ENCODE measurements around the gene NBEAL2. TPM values are rescaled to one million over a fixed set of nuclear protein-coding genes. Genes with fewer than 3 reads are reported as not detected.

NBEAL2 gene
- polyA plus RNA-seq (2013, experiment 1 of 2), result 2.0 TPM
- polyA plus RNA-seq (2013, experiment 2 of 2), result 1.7 TPM

GRCh38 chr3:46978985-46979944, at the start of gene NBEAL2:
NBEAL2 (plus strand) TSS chr3:46979666; CDS start chr3:46979862, 196 bp downstream.
- under 1% methylated on average over 57 of the region's 73 CpGs for WGBS

DNA sequence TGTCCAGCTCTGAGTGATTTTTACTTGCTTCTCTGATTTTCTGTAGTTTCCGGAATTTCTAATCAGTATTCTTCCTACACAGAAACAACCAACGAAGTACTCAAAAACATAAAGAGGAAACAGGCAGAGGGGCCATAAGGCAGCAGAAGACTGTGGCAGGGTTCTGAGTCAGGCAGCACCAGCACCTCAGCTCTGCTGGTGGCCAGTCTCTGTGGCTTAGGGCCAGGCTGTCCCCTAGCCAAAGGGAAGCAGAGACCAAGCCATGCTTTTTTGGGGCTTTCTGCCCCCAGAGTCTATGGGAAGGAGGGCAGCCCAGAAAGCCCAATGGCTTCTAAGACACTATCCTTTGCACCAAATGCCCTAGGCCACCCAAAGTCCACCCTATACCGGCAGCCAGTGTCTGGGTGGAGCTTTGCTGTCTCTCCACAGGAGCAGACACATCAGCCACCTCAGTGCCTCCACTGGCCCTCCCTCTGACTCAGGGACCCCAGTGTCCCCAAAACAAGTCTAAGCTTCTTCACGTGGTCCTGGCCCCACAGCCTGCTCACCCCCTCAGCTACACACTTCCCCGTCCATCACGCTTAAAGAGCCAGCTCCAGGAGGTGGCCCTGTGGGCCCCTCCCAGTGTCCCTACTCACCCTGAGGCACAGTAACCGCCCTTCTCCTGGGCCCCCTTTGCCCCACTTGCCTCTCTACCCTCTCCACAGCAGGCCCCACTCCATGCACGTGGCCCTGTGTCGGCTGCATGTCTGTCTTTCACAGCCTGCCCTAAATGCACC, 49.1 kb upstream of the NBEAL2 start:
- no peak overlapping the region for H3K4me2 ChIP-seq (ENCODE audit: low read length, poor library complexity, severe bottlenecking)
- no peak overlapping the region for H3K4me3 ChIP-seq (ENCODE audit: insufficient read depth in 1 of 2, low read depth in 1 of 2, low read length in 2 of 2)
- H2BK120ac ChIP-seq (ENCODE audit: low read depth, low read length), result no peak overlapping the region
- H3K4ac ChIP-seq (ENCODE audit: low read depth in 1 of 2, low read length in 2 of 2), result peak overlapping the region in 1 of 2 experiments; percentile 56
- H3K23ac ChIP-seq (ENCODE audit: low read length in 2 of 2), result no peak overlapping the region
- no peak for DNase-seq
- peaks cover 52% of the 10 kb centered on the region for H3K4me1 ChIP-seq (ENCODE audit: control insufficient read depth, insufficient read depth, low read depth, low read length)
- H3K27me3 ChIP-seq (ENCODE audit: control insufficient read depth in 1 of 2, insufficient read depth in 1 of 2, low read length in 2 of 2), result no peaks in the 10 kb centered on the region
- peak overlapping the region; percentile 5 to 79 for H3K18ac ChIP-seq (ENCODE audit: low read depth in 1 of 2, low read length in 2 of 2)
- peaks cover 57% of the 10 kb centered on the region for H3K79me1 ChIP-seq (replicated peaks; ENCODE audit: low read length, poor library complexity, severe bottlenecking)
- peak overlapping the region; percentile 48 for H2BK5ac ChIP-seq (ENCODE audit: low read depth, low read length, poor library complexity, severe bottlenecking)
- peaks cover 40 to 53% of the 10 kb centered on the region in 2 experiments for H3K36me3 ChIP-seq (ENCODE audit: control insufficient read depth in 1 of 2, insufficient read depth in 2 of 2, low read depth in 1 of 2, low read length in 2 of 2)
- no peak overlapping the region for H3K9ac ChIP-seq (ENCODE audit: low read length)
- H2BK15ac ChIP-seq (ENCODE audit: low read depth, poor library complexity, severe bottlenecking), result no peak overlapping the region
- 91% methylated on average over 9 of the region's 9 CpGs for WGBS
- peak overlapping the region in 1 of 2 experiments; percentile 76 for H2BK12ac ChIP-seq (ENCODE audit: low read length in 2 of 2)
- peak overlapping the region; percentile 86 for H2AK5ac ChIP-seq (ENCODE audit: low read length, severe bottlenecking)
- H3K9me3 ChIP-seq (ENCODE audit: control insufficient read depth, low read length), result peaks cover 6% of the 10 kb centered on the region
- H3K27ac ChIP-seq (ENCODE audit: low read length, poor library complexity, severe bottlenecking), result peak overlapping the region; percentile 62
- H4K91ac ChIP-seq (ENCODE audit: low read length), result peak overlapping the region; percentile 79
- H4K8ac ChIP-seq (ENCODE audit: low read length), result no peak overlapping the region
- H2AFZ ChIP-seq (ENCODE audit: low read depth, low read length), result no peak overlapping the region
- peak overlapping the region in 1 of 2 experiments; percentile 95 for H3K14ac ChIP-seq (ENCODE audit: low read length in 2 of 2)

More at GRCh38 chr3:46978985-46979944, at the start of gene NBEAL2:
- Histone ChIP-seq H4K8ac (ENCODE audit: low read length) (peak within 1 kb of the TSS; percentile 99), H2BK12ac (ENCODE audit: low read length in 2 of 2) (peak within 1 kb of the TSS; percentile 80 to 98), H3K4me1 (ENCODE audit: control insufficient read depth, insufficient read depth, low read depth, low read length) (peaks cover 24% of the 10 kb centered on the region), H3K79me1 (replicated peaks; ENCODE audit: low read length, poor library complexity, severe bottlenecking) (peaks cover 17% of the 10 kb centered on the region), H3K14ac (ENCODE audit: low read length in 2 of 2) (peak within 1 kb of the TSS in 1 of 2 experiments; percentile 97), H3K4me2 (ENCODE audit: low read length, poor library complexity, severe bottlenecking) (peak within 1 kb of the TSS; percentile 95), H2AK5ac (ENCODE audit: low read length, severe bottlenecking) (peak within 1 kb of the TSS; percentile 67), H4K91ac (ENCODE audit: low read length) (peak within 1 kb of the TSS; percentile 92), H3K4ac (ENCODE audit: low read depth in 1 of 2, low read length in 2 of 2) (peak within 1 kb of the TSS; percentile 85 to 99), H2BK5ac (ENCODE audit: low read depth, low read length, poor library complexity, severe bottlenecking) (no peak within 1 kb of the TSS), H2BK15ac (ENCODE audit: low read depth, poor library complexity, severe bottlenecking) (peak within 1 kb of the TSS; percentile 44), H3K23ac (ENCODE audit: low read length in 2 of 2) (peak within 1 kb of the TSS in 1 of 2 experiments; percentile 37), H3K18ac (ENCODE audit: low read depth in 1 of 2, low read length in 2 of 2) (peak within 1 kb of the TSS; percentile 93 to 95), H3K27ac (ENCODE audit: low read length, poor library complexity, severe bottlenecking) (no peak within 1 kb of the TSS), H3K9me3 (ENCODE audit: control insufficient read depth, low read length) (no peaks in the 10 kb centered on the region), H2AFZ (ENCODE audit: low read depth, low read length) (peak within 1 kb of the TSS; percentile 95), H3K36me3 (ENCODE audit: control insufficient read depth in 1 of 2, insufficient read depth in 2 of 2, low read depth in 1 of 2, low read length in 2 of 2) (no peaks in the 10 kb centered on the region), H3K9ac (ENCODE audit: low read length) (peak within 1 kb of the TSS; percentile 88), H3K4me3 (ENCODE audit: insufficient read depth in 1 of 2, low read depth in 1 of 2, low read length in 2 of 2) (peak within 1 kb of the TSS; percentile 80 to 96), H2BK120ac (ENCODE audit: low read depth, low read length) (peak within 1 kb of the TSS; percentile 91), H3K27me3 (ENCODE audit: control insufficient read depth in 1 of 2, insufficient read depth in 1 of 2, low read length in 2 of 2) (no peaks in the 10 kb centered on the region)
- peak; percentile 90 for DNase-seq

GRCh38 chr3:46930945-46931403, 48.5 kb upstream of the NBEAL2 start:
- peaks cover 52% of the 10 kb centered on the region for H3K4me1 ChIP-seq (ENCODE audit: control insufficient read depth, insufficient read depth, low read depth, low read length)
- peak overlapping the region in 1 of 2 experiments; percentile 76 for H2BK12ac ChIP-seq (ENCODE audit: low read length in 2 of 2)
- no peak overlapping the region for H2BK120ac ChIP-seq (ENCODE audit: low read depth, low read length)
- no peaks in the 10 kb centered on the region for H3K27me3 ChIP-seq (ENCODE audit: control insufficient read depth in 1 of 2, insufficient read depth in 1 of 2, low read length in 2 of 2)
- peak overlapping the region in 1 of 2 experiments; percentile 56 for H3K4ac ChIP-seq (ENCODE audit: low read depth in 1 of 2, low read length in 2 of 2)
- 91% methylated on average over 3 of the region's 3 CpGs for WGBS
- H3K4me3 ChIP-seq (ENCODE audit: insufficient read depth in 1 of 2, low read depth in 1 of 2, low read length in 2 of 2), result no peak overlapping the region
- H3K9ac ChIP-seq (ENCODE audit: low read length), result no peak overlapping the region
- H3K14ac ChIP-seq (ENCODE audit: low read length in 2 of 2), result peak overlapping the region in 1 of 2 experiments; percentile 95
- H4K8ac ChIP-seq (ENCODE audit: low read length), result no peak overlapping the region
- peak overlapping the region; percentile 79 for H4K91ac ChIP-seq (ENCODE audit: low read length)
- no peak overlapping the region for H2BK5ac ChIP-seq (ENCODE audit: low read depth, low read length, poor library complexity, severe bottlenecking)
- H3K23ac ChIP-seq (ENCODE audit: low read length in 2 of 2), result no peak overlapping the region
- no peak overlapping the region for H2BK15ac ChIP-seq (ENCODE audit: low read depth, poor library complexity, severe bottlenecking)
- no peak overlapping the region for H2AK5ac ChIP-seq (ENCODE audit: low read length, severe bottlenecking)
- peaks cover 50% of the 10 kb centered on the region for H3K79me1 ChIP-seq (replicated peaks; ENCODE audit: low read length, poor library complexity, severe bottlenecking)
- no peak for DNase-seq
- H3K36me3 ChIP-seq (ENCODE audit: control insufficient read depth in 1 of 2, insufficient read depth in 2 of 2, low read depth in 1 of 2, low read length in 2 of 2), result peaks cover 36 to 47% of the 10 kb centered on the region in 2 experiments
- H3K18ac ChIP-seq (ENCODE audit: low read depth in 1 of 2, low read length in 2 of 2), result peak overlapping the region; percentile 63 to 79
- H2AFZ ChIP-seq (ENCODE audit: low read depth, low read length), result no peak overlapping the region
- peak overlapping the region; percentile 62 for H3K27ac ChIP-seq (ENCODE audit: low read length, poor library complexity, severe bottlenecking)
- H3K4me2 ChIP-seq (ENCODE audit: low read length, poor library complexity, severe bottlenecking), result no peak overlapping the region
- H3K9me3 ChIP-seq (ENCODE audit: control insufficient read depth, low read length), result peaks cover 6% of the 10 kb centered on the region

All from mesenchymal stem cell (in vitro differentiated cells and primary cell).